ENCODE measurements around the gene RRP1B. TPM values are rescaled to one million over a fixed set of nuclear protein-coding genes. Genes with fewer than 3 reads are reported as not detected.

The RRP1B gene
- total RNA-seq, 1 donor from 2014 or later = 22.3 TPM

DNA sequence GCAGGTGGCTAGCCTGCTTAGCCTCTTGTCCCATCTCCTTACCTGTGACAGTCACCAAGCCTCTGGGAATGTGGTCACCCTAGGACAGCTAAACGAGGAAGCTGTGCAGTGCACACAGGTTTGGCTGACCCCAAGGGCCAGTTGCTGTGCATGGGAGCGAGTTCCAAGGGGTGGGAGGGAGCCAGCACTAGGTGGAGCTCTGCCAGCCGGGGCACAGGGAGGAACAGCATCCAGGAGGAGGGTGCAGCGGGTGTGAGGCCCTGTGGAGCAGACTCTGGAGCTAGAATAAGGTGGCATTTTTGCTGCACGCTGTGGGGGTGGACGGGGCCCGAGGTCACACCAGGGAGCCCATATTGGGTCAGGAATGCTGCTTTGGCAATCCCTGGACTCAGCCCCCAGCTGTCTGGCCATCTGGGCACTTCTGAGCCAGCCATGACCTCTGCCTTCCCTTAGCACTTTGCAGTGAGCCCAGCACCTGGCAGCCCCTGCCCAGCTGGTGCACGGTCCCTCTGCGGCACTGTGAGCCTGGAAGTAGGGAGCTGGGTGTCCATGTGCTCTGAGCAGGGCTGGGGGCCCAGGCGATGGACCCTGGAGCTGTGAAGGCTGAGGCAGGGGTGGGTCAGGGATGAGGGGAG is 68.3 kb downstream of the RRP1B start:
- DNase-seq = no peak

DNA sequence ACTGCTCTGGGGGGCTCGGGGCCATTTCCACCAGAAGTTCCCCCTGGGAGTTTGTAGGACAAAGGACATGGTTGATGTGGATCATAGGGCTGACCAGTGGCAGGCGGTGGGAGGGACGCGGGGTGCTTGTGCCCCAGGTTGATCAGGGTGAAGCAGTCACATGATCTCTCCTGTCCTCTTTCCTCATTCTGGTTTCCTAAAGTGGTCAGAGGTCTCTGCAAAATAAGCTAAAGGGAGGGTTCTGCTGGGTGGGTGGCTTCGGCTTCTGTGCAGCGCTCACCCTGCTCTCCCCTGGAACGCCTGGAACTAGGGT is 68.8 kb downstream of the RRP1B start:
- no peak for DNase-seq

- peak; percentile 90 for DNase-seq
Observed at GRCh38 chr21:43728467-43729390, 69.4 kb downstream of the RRP1B start.

DNA sequence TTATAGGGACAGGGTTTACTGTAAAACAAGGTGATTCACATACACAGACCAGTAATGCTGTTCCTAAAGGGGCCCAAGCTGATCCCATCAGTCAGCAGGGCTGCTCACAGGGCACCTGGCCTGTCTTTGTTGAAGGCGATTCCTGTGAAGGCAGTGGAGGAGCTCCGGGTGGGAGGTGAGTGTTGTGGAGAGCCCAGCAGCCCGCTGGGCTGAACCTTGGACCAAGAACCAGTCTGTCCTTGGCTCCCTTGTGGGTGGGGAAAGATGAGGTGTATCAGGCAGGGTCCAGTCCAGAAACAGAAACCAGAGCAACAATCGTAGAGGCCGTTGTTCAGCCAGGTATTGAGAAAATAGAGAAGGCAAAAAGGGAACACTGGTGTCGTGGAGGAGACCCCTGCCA is 72.1 kb downstream of the RRP1B start:
- no peak for DNase-seq

DNA sequence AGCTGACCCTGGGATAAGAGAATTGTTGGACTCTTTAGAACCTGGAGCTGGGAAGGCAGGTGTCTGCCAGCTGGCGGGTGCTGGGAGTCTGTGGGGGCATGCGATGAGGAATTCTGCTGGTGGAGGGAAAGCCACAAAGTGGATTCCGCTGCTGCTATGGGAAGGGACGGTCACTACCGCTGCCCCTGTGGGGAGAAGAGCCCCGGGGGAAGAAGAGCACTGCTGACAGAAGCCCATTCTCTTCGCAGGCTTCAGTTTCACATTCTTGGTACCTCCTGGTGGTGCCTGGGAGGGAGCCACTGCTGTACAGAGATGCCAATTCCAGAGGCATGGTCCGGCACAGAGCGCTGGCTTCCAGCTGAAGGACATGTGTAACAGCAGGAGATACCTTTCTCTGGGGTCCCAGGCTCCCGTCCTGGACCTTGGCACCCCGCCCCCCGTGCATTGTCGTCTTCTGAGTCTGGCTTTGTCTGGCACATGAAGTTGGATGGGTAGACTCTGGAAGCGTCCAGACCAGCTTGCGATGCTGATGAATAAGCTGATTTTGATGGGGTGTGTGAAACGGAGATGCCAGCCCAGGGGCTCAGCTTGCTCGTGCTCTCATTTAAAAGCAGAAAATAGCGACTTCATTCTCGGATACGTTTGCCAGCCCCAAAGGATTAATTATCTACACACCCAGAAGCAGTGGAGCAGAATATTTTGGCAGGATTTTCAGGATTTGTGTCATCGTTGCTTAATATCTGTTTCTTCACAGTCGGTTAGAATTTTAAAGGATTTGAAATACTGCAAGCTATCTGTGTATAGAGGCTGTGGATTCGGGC is 72.7 kb downstream of the RRP1B start:
- peak; percentile 66 for DNase-seq

GRCh38 chr21:43733060-43733459 is 73.7 kb downstream of the RRP1B start:
- no peak for DNase-seq

- DNase-seq = peak; percentile 52
Observed at GRCh38 chr21:43733529-43734071, 74.2 kb downstream of the RRP1B start.

- DNase-seq = no peak
Observed at GRCh38 chr21:43734131-43734927, 75.0 kb downstream of the RRP1B start.

DNA sequence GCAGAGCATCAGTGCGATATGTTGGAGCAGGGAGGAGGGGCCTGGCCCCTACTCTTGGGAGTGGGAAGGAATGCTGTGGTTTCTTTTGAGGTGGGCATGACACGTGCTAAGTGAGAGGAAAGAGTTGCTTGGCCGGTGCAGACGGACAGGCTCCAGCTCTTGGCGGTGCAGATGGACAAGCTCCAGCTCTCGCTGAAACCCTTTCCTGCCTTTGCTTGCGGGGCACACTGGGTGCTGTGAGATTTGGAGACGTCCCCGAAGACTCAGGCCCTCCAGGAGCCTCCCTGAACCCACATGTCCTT is 75.5 kb downstream of the RRP1B start:
- DNase-seq = peak; percentile 59

DNA sequence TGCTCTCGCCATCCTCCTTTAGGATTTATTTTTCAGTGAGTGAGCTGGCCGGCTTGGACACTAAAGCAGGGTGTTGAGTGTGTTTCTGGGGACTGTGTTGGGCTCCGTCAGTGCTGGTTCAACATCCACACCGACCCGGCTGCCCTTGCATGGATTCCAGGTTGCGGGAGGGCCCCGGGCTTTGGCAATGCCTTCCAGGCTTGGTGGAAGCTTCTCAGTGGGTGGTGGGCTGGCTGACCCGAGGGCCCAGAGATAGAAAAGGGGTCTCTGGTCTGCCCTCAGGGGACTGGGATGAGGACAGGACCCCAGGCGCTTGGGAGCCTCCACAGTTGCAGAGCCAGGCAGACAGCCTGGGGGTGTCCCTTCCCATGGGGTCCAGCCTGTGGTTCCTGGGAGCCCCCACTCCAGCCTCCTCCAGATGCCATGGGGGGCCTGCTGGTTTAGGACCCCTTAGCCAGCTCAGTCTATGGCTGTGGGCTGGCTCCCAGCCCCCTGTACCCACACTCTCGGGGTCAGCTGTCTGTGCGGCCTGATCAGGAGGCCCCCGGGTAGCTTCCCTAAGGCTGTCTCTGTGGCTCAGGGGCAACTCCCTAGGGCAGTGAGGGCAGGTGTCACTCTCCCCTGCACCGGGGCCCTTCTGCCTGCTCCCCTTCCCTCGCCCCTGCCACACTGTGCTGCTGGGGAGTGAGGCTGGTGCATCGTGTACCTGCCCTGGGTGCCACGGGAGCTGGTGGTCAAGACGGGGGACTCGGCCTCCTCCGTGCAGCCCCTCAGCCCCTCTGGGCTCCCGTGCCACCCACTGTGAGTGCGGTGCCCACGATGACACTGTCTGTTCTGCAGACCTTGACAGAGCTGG is 76.1 kb downstream of the RRP1B start:
- no peak for DNase-seq

- no peak for DNase-seq
Observed at GRCh38 chr21:43736224-43736883, 77.0 kb downstream of the RRP1B start.

DNA sequence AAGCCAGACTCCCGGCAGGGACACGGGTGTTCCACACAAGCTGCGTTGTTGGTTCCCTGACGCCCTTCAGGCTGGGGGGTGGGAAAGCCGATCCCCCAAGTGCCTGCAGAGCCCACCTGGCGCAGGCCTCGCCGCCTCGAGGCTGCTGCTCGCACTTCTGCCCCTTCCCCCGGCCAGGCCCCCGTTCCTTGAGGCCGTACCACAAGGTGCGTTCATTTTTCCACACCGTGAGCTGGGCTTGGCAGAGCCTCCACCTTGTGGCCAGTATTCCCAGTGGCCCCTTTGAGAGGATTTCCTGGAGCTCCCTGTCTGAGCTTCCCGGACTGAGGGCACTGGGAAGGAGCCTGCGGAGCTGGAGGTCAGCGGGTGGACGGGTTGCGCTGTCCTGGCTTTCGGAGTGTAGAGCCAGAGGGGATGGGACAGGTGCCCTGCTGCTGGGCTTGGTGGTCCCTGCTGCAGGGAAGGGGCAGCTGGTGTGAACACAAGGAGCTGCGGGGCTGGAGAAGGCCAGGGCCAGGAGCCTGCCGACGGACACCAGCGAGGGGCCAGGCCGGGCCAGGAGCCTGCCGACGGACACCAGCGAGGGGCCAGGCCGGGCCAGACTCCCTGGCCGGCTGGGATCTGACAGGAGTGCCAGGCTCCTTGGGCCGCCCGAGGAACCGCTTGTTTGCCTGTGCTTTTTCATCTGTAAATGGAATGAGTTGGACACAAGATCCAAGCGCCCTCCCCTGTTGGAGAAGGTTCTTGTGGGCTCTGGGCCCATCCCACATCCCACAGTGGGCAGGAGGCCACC is 78.0 kb downstream of the RRP1B start:
- DNase-seq = no peak

- no peak for DNase-seq
Observed at GRCh38 chr21:43739621-43740435, 80.5 kb downstream of the RRP1B start.

DNA sequence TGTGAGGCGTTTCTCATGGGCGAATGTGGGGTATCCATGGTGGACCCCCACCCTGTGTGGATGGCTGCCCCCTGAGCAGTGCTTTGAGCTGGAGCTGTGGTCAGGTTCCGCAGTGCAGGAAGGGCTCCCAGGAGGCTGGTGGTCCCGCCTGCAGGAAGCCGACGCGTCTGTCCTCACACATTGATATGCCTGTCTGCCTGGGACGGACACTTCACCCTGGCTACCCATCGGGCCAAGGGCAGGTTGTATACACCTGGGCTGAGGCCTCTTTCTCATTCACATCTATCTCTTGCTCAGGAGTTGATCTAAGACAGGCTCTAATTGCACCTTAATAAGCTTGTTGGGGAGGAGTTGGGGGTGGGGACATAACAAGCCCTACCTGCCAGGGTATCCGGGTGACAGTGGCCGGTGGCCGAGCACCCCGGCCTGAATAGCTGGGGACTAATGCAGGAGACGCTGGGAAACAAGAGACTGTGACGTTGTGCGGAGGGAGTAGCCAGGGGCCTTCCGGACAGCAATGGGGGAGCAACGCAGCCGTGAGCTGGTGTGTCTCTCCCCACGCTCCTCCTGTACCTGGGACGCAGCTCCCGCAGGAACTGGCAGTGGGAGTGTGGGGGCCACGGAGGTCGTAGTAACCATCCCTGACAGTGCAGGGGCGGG is 81.3 kb downstream of the RRP1B start:
- peak; percentile 36 for DNase-seq

DNA sequence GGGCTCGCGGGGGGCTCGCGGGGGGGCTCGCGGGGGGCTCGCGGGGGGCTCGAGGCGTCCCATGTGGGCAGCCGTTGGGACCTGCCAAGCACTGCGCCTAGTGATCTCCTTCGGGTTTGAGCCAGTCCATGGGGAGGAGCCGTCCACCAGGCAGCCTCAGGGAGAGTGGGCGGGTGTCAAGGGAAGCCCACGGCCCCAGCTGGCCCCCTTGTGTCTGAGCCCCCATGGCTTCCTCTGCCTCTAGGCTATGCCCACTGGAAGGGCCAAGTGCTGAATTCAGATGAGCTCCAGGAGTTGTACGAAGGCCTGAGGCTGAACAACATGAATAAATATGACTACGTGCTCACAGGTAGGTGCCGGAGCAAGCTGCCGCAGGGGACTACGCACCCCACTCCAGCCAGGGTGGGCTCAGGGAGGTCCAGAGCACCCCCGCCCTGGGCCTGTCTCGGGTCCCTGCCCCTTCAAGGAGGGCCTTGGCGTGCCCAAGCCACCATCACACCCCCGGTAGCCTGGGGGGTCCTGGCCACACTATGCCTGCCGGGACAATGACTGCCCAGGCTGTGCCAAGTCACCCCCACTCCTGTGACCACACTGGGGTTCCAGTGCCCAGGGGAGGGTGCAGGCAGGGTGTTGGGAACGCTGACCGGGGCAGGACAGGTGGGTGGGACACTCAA is 82.2 kb downstream of the RRP1B start:
- DNase-seq = no peak

GRCh38 chr21:43743947-43744346 is 84.6 kb downstream of the RRP1B start:
- no peak for DNase-seq

- DNase-seq = no peak
Observed at GRCh38 chr21:43744725-43745124, 85.4 kb downstream of the RRP1B start.
